RKO (cell line): ENCODE data around the gene KIF21A.
"Not testable (repeated sequence)": the region's sequence is repeated elsewhere in the genome, so short reads cannot be mapped to it uniquely, and the experiment has no call there.

Experiments
- DNase-seq: peaks from one replicate; pipeline ENCODE4 v3.0.0-alpha.2; 2016; ENCODE audit warnings: low spot score

Gene KIF21A

GRCh38 chr12:39348523-39348922 is 94.4 kb downstream of the KIF21A start:
- DNase-seq = no peak

- DNase-seq = no peak
Measured at GRCh38 chr12:39344926-39345325, 98.0 kb downstream of the KIF21A start.

DNA sequence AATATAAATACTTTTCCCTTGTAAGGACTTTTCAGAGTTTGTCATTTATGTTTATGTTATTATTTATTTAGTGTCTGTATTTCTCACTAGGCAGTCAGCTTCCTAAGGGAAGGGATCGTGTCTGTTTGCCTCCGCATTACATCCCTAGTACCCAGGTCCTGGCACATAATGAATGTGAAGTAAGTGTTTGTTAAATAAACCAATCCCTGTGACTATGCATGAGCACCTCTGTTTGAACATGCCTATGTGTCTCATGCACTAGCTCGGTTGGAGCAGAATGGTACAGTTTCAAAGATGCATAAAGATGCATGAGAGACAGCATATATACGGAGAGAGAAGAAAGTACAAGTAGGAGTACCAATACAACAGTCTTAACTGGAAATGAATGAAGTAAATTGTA is 99.3 kb downstream of the KIF21A start:
- no peak for DNase-seq

- DNase-seq = no peak
Measured at GRCh38 chr12:39341761-39342160, 101.2 kb downstream of the KIF21A start.

DNA sequence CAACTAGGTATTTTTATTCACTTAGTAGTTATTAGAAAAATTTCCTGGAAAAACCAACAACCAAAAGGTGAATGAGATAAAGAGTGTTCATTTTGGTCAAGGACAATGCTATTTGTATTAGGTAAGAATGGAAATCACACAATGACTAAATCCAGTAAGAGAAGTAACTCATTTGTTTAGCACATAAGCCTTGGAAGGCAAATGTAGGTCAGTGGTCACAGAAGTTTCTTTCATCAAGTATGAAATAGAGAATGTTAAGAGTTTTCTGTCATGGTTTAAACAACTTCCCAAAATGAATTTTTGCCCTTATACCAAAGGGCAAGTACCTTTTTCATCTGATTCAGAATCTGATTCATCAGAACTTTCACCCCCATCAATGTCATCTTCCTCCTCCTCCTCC is 101.7 kb downstream of the KIF21A start:
- DNase-seq = no peak

- DNase-seq = no peak
Measured at GRCh38 chr12:39332661-39333175, 110.2 kb downstream of the KIF21A start.

GRCh38 chr12:39331539-39332261 is 111.2 kb downstream of the KIF21A start:
- DNase-seq = no peak

GRCh38 chr12:39329876-39330275 is 113.0 kb downstream of the KIF21A start:
- DNase-seq = no peak

GRCh38 chr12:39329018-39329417 is 113.9 kb downstream of the KIF21A start:
- no peak for DNase-seq

DNA sequence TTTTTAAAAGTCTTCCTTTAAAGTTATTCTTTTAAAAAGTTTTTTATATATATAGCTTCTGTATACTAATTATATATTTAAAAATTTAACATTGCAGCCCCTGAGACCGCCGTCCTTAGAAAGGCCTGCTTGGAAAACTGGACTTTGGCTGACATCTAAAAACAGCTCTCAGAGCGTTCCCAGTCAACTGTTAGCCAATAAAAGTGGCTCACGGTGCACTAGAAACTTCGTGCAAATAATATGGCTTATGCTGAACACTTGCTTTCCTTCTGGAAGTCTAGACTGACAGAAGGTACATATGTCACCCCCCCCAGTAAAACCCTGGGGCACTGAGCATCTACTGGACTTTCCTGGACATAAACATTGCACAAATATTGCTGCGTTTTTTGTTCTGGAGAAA is 115.0 kb downstream of the KIF21A start:
- DNase-seq = no peak

GRCh38 chr12:39327510-39327909 is 115.4 kb downstream of the KIF21A start:
- no peak for DNase-seq

DNA sequence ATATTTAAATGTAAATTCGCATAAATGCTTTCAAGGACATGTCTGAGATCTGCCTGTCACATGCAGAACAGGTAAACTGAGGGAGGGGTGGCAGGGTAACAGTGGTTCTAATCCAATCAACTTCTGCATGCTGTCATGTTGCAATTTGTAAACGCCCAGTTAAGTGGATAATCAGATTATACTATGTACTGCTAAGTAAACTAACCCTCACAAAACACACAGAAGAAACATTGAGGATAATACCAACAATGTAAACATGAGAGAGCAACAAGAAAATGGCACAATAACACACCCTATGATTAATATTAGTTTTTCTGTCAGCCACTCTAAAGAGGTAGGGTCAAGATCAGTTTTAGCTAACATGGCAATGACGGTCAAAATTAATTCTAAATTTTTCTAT is 123.7 kb downstream of the KIF21A start:
- DNase-seq = no peak

DNA sequence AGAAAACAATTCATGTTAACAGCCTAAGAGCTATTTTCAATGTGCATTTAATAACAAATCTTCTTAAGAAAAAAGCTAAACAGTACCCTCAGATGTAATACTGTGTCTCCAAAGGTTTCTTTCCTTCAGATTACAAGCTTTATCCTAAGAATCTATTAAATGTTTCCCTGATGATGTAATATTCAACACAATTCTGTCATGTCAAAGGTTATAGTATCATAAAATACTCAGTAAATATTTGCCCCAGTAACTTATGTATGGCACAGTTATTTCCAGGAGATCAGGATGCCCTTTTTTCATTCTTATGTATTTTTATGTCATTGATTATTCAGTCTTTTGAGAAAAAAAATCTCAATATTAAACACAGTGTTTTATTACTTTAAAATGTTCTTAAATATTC is 128.4 kb downstream of the KIF21A start:
- no peak for DNase-seq

DNA sequence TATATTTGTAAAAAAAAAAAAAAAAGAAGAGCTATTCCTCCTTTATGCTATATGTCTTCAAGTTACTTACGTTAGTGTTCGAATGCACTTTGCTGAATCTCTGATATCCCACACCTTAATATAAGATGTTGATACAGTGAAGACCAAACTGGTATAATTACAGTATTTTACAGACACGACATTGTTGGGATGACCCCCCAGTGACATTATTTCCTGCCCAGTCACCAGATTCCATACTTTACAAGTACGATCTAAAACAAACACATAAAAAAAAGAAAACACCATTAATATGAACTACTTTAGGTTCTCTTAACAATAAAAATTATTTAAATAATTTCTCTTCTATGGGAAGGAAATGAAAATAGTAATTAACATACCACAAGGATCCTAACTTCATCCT is 133.4 kb downstream of the KIF21A start:
- no peak for DNase-seq

GRCh38 chr12:39301422-39301821 is 141.5 kb downstream of the KIF21A start:
- no peak for DNase-seq

GRCh38 chr12:39300799-39301198 is 142.1 kb downstream of the KIF21A start:
- DNase-seq = no peak

- no peak for DNase-seq
Measured at GRCh38 chr12:39297891-39298290, 145.0 kb downstream of the KIF21A start.

DNA sequence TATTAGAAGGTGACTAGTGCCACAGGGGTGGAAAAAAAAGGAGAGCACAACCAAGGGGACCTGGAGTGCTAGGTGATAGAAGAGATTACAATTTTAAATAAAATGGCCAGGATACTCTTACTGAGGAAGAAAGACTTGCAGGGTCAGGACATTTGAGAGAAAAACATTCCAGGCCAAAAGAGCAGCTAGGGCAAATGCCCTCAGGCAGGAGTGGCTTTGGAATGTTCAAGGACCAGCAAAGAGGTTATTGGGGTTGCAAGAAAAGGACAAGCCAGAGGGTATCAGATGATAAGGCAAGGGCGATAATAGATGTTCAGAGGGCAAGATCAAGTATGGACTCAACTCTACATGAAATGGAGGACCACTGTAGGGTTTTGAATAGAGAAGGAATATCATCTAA is 146.4 kb downstream of the KIF21A start:
- DNase-seq = no peak

GRCh38 chr12:39295593-39295992 is 147.3 kb downstream of the KIF21A start:
- DNase-seq = not testable (repeated sequence)

DNA sequence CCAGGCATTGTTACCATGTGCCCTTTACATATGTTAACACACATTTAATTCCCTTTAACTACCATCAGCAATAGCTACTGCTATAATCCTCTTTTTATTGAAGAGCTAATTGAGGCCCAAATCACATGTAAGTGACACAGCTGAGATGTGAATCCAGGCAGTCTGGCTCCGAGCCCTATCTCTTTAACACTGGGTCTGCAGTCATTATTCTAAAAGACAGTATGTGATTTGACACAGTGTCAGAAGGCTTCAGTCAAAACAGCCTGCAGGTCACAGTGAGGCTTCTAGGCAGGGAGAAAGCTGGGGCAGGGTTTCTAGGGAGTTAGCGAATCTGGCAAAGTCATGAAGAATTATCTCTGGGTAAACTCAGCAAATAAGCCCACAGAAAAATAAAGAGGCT is 148.2 kb downstream of the KIF21A start:
- DNase-seq = no peak

DNA sequence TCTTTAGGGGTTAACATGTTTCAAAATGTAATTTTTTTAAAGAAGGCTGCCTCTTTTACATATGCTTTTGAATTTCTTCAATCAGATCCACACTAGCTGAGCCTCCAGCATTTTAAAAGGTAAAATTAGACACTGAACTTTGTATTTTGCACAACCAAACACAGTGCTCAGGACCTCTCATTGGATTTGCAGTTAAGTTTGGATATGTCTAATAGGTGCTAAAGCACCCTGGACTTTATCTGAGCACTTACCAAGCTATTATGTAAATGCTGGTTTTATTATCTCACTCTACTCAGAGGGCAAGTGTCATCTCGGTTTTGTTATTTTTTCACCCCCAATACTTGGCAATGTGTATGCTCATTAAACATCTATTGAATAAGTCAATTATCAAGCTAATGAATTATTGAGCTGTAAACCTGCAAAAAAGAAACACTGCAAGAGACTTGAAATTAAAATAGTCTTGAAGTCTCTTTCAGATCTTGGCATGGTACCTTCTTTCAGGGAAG is 150.7 kb downstream of the KIF21A start:
- no peak for DNase-seq

GRCh38 chr12:39287817-39288216 is 155.1 kb downstream of the KIF21A start:
- DNase-seq = no peak

DNA sequence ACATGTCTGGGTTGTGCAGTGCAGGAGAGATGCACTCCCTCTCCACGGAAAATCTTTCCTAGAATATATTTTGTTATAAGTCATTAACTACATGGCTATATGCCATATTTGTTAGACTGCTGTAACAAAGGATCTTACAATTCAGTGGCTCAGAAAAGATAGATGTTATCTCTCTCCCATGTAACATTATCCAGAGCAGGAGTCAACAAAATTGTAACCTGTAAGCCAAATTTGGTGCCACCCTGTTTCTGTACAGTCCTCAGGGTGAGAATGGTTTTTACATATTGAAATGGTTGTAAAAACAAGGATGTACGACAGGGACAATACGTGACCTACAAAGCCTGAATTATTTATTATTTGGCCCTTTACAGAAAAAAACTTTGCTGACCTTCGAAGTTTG is 155.5 kb downstream of the KIF21A start:
- DNase-seq = no peak

DNA sequence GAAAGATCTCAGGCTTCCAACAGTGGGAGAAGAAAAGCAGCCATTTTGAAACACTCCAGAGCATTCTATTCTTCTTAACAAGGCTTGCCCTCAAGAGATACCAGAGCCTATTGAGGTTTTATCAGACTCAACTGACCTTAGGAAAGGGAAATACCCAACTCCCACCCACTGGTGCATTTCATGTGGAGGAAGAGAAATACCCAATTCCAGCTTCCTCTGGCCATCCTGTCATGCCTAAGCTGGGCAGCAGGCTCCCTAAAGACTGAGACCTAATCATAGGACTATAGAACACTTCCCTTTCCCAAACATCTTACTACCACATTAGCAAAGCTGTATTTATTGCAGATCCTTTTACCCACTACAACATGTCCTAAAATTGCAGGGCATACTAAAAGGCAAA is 164.5 kb downstream of the KIF21A start:
- no peak for DNase-seq
